Testis (tissue), 3 donors: ENCODE data around the gene RNASEL. TPM values are rescaled to one million over a fixed set of nuclear protein-coding genes. Genes with fewer than 3 reads are reported as not detected.

Experiments used
- DNase-seq: peaks from one replicate; pipeline ENCODE4 v3.0.0-alpha.2; 2019
- H3K27ac ChIP-seq, 2 donors: fragments of 200-600 bp; sonication (generic); one replicate each; pipeline ENCODE4 v1.5.1; 2019
- H3K27me3 ChIP-seq: fragments of 200-600 bp; sonication (generic); one replicate; pipeline ENCODE4 v1.5.1; 2019
- H3K36me3 ChIP-seq: fragments of 200-600 bp; sonication (generic); one replicate; pipeline ENCODE4 v1.5.1; 2017; ENCODE audit warnings: low read depth; ENCODE audit errors: missing control alignments
- H3K4me1 ChIP-seq: fragments of 200-600 bp; sonication (generic); one replicate; pipeline ENCODE4 v1.5.1; 2019
- H3K4me3 ChIP-seq, 2 donors: fragments of 200-600 bp; sonication (generic); one replicate each; pipeline ENCODE4 v1.5.1; 2017 to 2019
- H3K9me3 ChIP-seq: fragments of 200-600 bp; sonication (generic); one replicate; pipeline ENCODE4 v1.5.1; 2017
- POLR2A ChIP-seq: fragments of 450-650 bp; IDR thresholded peaks from one replicate; pipeline ENCODE4 v1.6.1; 2017; ENCODE audit warnings: antibody characterized with exemption, mild to moderate bottlenecking, moderate library complexity
- WGBS, 2 donors: methylation state at CpG; one replicate each; pipeline ENCODE4 v1.1.5; 2018; 5-methylcytosine and 5-hydroxymethylcytosine counted together
- intact Hi-C: fragments of 100-400 bp; cut with DNase I; formaldehyde crosslinking; loops from one replicate; pipeline ENCODE4 v1.15.1; 2023; ENCODE audit warnings: low total_unique reads
- polyA plus RNA-seq: library from polyadenylated mRNA; stranded (reverse); fragments of 350-450 nt; fragmentation: Illumina TruSeq; extraction: RNeasy Lipid Tissue Mini Kit (QIAGEN cat#74804); gene quantifications from one replicate; pipeline ENCODE4 v1.2.3, GENCODE V29; 2014; ENCODE audit warnings: low read depth, low replicate concordance; ENCODE audit not compliant: insufficient read depth
- total RNA-seq, 2 donors: library from RNA; depleted of rRNA; stranded (reverse); fragments of >200 nt; gene quantifications; one replicate each; pipeline ENCODE4 v1.2.3, GENCODE V29; 2016
- TF ChIP-seq, protein P1 (sequence below), 3 experiments: fragments of 450-650 bp in 2 of 3; fragments of 200-600 bp in 1 of 3; sonication (generic) in 1 of 3; IDR thresholded peaks; one replicate each; pipeline ENCODE4 v1.5.1; 2016 to 2019; ENCODE audit warnings: antibody characterized with exemption in 3 of 3, mild to moderate bottlenecking in 2 of 3, moderate library complexity in 1 of 3

The RNASEL gene
- total and polyA plus RNA-seq, 3 donors from 2014 or later = 4.7 to 7.5 (median 5.4) TPM

DNA sequence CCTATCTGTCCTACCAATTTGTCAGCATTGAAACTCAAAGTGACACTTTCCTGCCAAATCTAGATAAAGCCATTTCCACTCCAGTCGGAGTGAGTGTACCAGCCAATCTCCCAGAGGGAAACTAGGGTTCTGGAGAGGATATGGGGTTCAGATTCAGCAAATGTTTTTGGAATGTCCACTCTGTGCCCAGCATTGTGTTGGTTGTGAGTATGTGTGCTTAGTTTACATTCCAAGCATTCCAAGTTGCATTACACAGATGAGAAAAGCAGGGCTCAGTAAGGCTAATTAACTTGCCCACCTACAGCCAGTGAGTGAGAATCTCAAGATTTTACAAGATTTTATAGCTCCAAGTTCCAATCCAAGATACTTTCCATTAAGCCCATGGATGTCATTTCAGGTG, 41.5 kb upstream of the RNASEL start:
- H3K4me1 ChIP-seq = no peaks in the 10 kb centered on the region
- H3K36me3 ChIP-seq = no peaks in the 10 kb centered on the region
- H3K27me3 ChIP-seq = no peaks in the 10 kb centered on the region
- no peak overlapping the region for H3K4me3 ChIP-seq
- TF ChIP-seq POLR2A = no peak
- TF ChIP-seq, protein P1, sequence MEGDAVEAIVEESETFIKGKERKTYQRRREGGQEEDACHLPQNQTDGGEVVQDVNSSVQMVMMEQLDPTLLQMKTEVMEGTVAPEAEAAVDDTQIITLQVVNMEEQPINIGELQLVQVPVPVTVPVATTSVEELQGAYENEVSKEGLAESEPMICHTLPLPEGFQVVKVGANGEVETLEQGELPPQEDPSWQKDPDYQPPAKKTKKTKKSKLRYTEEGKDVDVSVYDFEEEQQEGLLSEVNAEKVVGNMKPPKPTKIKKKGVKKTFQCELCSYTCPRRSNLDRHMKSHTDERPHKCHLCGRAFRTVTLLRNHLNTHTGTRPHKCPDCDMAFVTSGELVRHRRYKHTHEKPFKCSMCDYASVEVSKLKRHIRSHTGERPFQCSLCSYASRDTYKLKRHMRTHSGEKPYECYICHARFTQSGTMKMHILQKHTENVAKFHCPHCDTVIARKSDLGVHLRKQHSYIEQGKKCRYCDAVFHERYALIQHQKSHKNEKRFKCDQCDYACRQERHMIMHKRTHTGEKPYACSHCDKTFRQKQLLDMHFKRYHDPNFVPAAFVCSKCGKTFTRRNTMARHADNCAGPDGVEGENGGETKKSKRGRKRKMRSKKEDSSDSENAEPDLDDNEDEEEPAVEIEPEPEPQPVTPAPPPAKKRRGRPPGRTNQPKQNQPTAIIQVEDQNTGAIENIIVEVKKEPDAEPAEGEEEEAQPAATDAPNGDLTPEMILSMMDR (IDR thresholded peaks at IDR 0.05) = no peak
- WGBS, 2 donors = 63 to 67% methylated on average over 1 of the region's 1 CpG
- no peak overlapping the region for H3K27ac ChIP-seq
- no peaks in the 10 kb centered on the region for H3K9me3 ChIP-seq
- no peak for DNase-seq
- intact Hi-C loops = no loop called here

DNA sequence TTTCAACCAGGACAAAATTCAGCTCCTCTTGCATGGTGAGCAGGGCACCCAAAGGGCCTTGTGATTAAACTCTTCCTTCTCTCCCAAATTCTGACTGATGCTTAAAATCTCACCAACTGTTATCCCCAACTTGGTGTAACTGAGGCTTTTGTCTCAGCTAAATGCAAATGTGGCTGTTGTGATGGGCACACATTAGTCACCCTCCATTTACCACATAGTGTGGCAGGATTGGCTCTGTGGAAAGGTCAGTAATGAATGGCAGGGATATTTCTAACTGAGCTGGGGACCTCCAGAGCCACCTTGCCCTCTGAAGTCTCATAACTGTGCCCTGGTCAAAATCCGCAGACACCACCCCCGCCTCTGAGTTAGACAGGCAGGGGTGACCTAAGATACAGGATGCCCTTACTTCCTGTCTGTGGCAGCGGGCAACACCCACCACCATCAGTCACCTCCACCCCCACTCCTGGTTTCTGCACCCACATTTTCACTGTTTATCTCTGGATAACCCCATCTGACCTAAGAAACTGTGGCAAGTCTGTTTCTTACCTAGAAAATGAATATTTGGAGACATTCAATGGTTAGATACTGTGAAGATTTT, 40.5 kb upstream of the RNASEL start:
- intact Hi-C loops = no loop called here
- H3K9me3 ChIP-seq = no peaks in the 10 kb centered on the region
- 86 to 94% methylated on average over 3 of the region's 3 CpGs for WGBS, 2 donors
- H3K27me3 ChIP-seq = no peaks in the 10 kb centered on the region
- no peak overlapping the region for H3K4me3 ChIP-seq
- TF ChIP-seq POLR2A = no peak
- TF ChIP-seq, protein P1 (IDR thresholded peaks at IDR 0.05) = no peak
- no peak for DNase-seq
- H3K36me3 ChIP-seq = no peaks in the 10 kb centered on the region
- no peaks in the 10 kb centered on the region for H3K4me1 ChIP-seq
- H3K27ac ChIP-seq = no peak overlapping the region

DNA sequence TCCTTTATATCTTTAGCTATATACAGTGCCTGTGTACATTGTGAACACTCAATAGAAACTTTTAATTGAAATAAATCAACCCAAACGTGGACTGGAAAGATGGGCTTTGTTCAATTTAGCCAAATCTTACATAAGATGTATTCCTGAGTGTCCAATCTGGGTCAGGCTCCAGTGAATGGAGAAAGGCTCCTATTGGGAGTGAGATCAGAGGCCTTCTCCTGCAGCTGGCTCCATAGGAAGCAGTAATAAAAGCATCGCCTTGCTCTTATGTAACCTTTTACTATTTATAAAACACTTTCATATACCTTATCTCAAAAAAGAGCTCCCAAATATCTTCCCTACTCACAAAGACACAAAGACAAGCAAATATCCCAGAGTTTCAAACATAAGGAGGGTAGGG, 40.0 kb upstream of the RNASEL start:
- H3K9me3 ChIP-seq = no peaks in the 10 kb centered on the region
- intact Hi-C loops = no loop called here
- no peak overlapping the region for H3K4me3 ChIP-seq
- no peak for DNase-seq
- TF ChIP-seq, protein P1 (IDR thresholded peaks at IDR 0.05) = no peak
- TF ChIP-seq POLR2A = no peak
- H3K27me3 ChIP-seq = no peaks in the 10 kb centered on the region
- no peaks in the 10 kb centered on the region for H3K36me3 ChIP-seq
- no peaks in the 10 kb centered on the region for H3K4me1 ChIP-seq
- WGBS, 2 donors = 69 to 76% methylated on average over 2 of the region's 2 CpGs
- no peak overlapping the region for H3K27ac ChIP-seq

DNA sequence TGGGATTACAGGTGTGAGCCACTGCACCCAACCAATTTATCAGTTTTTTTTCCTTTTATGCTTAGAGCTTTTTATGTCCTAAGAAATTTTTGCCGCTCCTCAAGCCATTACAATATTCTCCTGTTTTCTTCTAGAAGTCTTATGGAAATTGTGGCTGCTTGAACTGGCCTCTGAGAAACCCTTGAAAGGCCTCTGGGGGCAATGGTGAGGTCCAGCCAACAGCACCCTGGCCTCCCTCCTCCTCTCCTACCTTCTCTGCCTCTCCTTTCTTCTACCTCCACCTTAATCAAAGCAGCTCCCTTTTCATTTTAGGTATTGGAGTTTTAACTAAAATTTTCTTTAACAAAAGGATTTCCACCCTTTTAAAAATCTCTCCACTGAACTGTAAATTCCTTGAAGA, 39.6 kb upstream of the RNASEL start:
- DNase-seq = no peak
- H3K27me3 ChIP-seq = no peaks in the 10 kb centered on the region
- TF ChIP-seq, protein P1 (IDR thresholded peaks at IDR 0.05) = no peak
- TF ChIP-seq POLR2A = no peak
- no peaks in the 10 kb centered on the region for H3K4me1 ChIP-seq
- no peak overlapping the region for H3K4me3 ChIP-seq
- H3K36me3 ChIP-seq = no peaks in the 10 kb centered on the region
- no peak overlapping the region for H3K27ac ChIP-seq
- H3K9me3 ChIP-seq = no peaks in the 10 kb centered on the region
- intact Hi-C loops = no loop called here
- WGBS, 2 donors = 97 to 100% methylated on average over 1 of the region's 1 CpG

DNA sequence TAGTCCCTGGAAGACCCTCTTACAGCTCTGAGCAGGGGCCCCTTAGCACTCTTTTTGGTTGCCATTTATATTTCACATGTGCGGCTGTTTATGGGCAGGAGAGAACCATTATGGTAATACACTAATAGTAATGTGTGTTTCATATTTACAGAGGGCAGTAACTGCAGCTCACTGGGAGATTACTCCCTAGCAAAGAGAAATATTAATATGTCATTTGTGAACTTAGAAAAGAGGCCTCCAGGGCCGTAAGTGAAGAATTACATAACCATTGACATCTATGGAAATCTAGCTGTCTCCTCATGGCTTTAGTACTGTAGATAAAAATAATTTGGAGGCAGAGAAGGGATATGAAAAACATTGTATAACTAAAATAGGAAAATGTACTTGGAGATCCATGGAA, 38.6 kb upstream of the RNASEL start:
- Histone ChIP-seq H3K9me3 (no peaks in the 10 kb centered on the region), H3K27me3 (no peaks in the 10 kb centered on the region), H3K36me3 (no peaks in the 10 kb centered on the region), H3K4me3 (no peak overlapping the region), H3K27ac (no peak overlapping the region), H3K4me1 (peaks cover 5% of the 10 kb centered on the region)
- WGBS, 2 donors = 81 to 83% methylated on average over 2 of the region's 2 CpGs
- no peak for DNase-seq
- no peak for TF ChIP-seq POLR2A
- TF ChIP-seq, protein P1 (IDR thresholded peaks at IDR 0.05) = no peak
- intact Hi-C loops = no loop called here
